Left ventricle myocardium superior (tissue), 1 donor: ENCODE measurements around the gene CA10. TPM values are rescaled to one million over a fixed set of nuclear protein-coding genes. Genes with fewer than 3 reads are reported as not detected.

Source experiments
- ATAC-seq: fragments of 200-7000 bp; cut with Tn5 transposase; one replicate; pipeline ENCODE4 v1.9.1; 2020; ENCODE audit warnings: mild to moderate bottlenecking, moderate library complexity
- DNase-seq: peaks from one replicate; pipeline ENCODE4 v3.0.0-alpha.2; 2020
- intact Hi-C: fragments of 100-400 bp; cut with micrococcal nuclease; formaldehyde crosslinking; loops from one replicate; pipeline ENCODE4 v1.11.0; 2022
- total RNA-seq: library from RNA; stranded (reverse); fragmentation: NEBNext Ultra II Directional; extraction: Animal tissue kit (Norgen Biotek cat#: 25700); gene quantifications from one replicate; pipeline ENCODE4 v1.2.1, GENCODE V29; 2021
- donor health status: DM: no; HTN: yes; CAD: no; lungs with severe emphysema.

Gene CA10
- total RNA-seq, 1 donor from 2014 or later: not detected

GRCh38 chr17:51803161-51803560 is 355.4 kb downstream of the CA10 start:
- ATAC-seq (no peak), DNase-seq (no peak)
- intact Hi-C loops: no loop called here

GRCh38 chr17:51802544-51802943 is 356.0 kb downstream of the CA10 start:
- intact Hi-C loops: no loop called here
- ATAC-seq: no peak

GRCh38 chr17:51801626-51802025 is 356.9 kb downstream of the CA10 start:
- no peak for DNase-seq
- no peak for ATAC-seq
- intact Hi-C loops: no loop called here

More at GRCh38 chr17:51802544-51802943, 356.0 kb downstream of the CA10 start:
- no peak for DNase-seq

GRCh38 chr17:51799981-51800380 is 358.5 kb downstream of the CA10 start:
- DNase-seq (no peak), ATAC-seq (no peak)
- intact Hi-C loops: no loop called here

- DNase-seq (no peak), ATAC-seq (no peak)
- intact Hi-C loops: no loop called here
Observed at GRCh38 chr17:51799240-51799639, 359.3 kb downstream of the CA10 start.

GRCh38 chr17:51797150-51797549 is 361.4 kb downstream of the CA10 start:
- ATAC-seq: no peak
- intact Hi-C loops: no loop called here

GRCh38 chr17:51796026-51796425 is 362.5 kb downstream of the CA10 start:
- ATAC-seq: no peak
- no peak for DNase-seq
- intact Hi-C loops: no loop called here

More at GRCh38 chr17:51797150-51797549, 361.4 kb downstream of the CA10 start:
- DNase-seq: no peak

GRCh38 chr17:51795401-51795800 is 363.1 kb downstream of the CA10 start:
- DNase-seq (no peak), ATAC-seq (no peak)
- intact Hi-C loops: no loop called here

GRCh38 chr17:51794466-51794865 is 364.0 kb downstream of the CA10 start:
- DNase-seq: no peak
- intact Hi-C loops: no loop called here
- ATAC-seq: no peak

GRCh38 chr17:51793686-51794085 is 364.8 kb downstream of the CA10 start:
- ATAC-seq (no peak), DNase-seq (no peak)

GRCh38 chr17:51778842-51779241 is 379.7 kb downstream of the CA10 start:
- intact Hi-C loops: no loop called here
- ATAC-seq (no peak), DNase-seq (no peak)

More at GRCh38 chr17:51793686-51794085, 364.8 kb downstream of the CA10 start:
- intact Hi-C loops: no loop called here

GRCh38 chr17:51770027-51770759 is 388.3 kb downstream of the CA10 start:
- ATAC-seq (no peak), DNase-seq (no peak)
- intact Hi-C loops: no loop called here

- DNase-seq (no peak), ATAC-seq (no peak)
- intact Hi-C loops: no loop called here
Observed at GRCh38 chr17:51769231-51769630, 389.3 kb downstream of the CA10 start.

GRCh38 chr17:51768706-51769105 is 389.8 kb downstream of the CA10 start:
- intact Hi-C loops: no loop called here
- DNase-seq (no peak), ATAC-seq (no peak)

GRCh38 chr17:51767287-51767686 is 391.2 kb downstream of the CA10 start:
- ATAC-seq: no peak
- intact Hi-C loops: no loop called here

GRCh38 chr17:51765282-51766135 is 393.0 kb downstream of the CA10 start:
- intact Hi-C loops: no loop called here
- ATAC-seq (no peak), DNase-seq (no peak)

More at GRCh38 chr17:51767287-51767686, 391.2 kb downstream of the CA10 start:
- DNase-seq: no peak

- peak; percentile 66 for ATAC-seq
- intact Hi-C loops: no loop called here
- no peak for DNase-seq
Observed at GRCh38 chr17:51764387-51764971, 394.0 kb downstream of the CA10 start.

- no peak for DNase-seq
- ATAC-seq: no peak
- intact Hi-C loops: no loop called here
Observed at GRCh38 chr17:51763058-51763457, 395.5 kb downstream of the CA10 start.

GRCh38 chr17:51761105-51761504 is 397.4 kb downstream of the CA10 start:
- DNase-seq (no peak), ATAC-seq (no peak)
- intact Hi-C loops: no loop called here

GRCh38 chr17:51759260-51759659 is 399.3 kb downstream of the CA10 start:
- intact Hi-C loops: no loop called here

More at GRCh38 chr17:51759260-51759659, 399.3 kb downstream of the CA10 start:
- no peak for DNase-seq
- ATAC-seq: no peak
